ENCODE results near the gene PRKN. TPM values are rescaled to one million over a fixed set of nuclear protein-coding genes. Genes with fewer than 3 reads are reported as not detected.
A peak's percentile ranks its signal among the peaks of the same experiment; 100 is the strongest.

The PRKN gene
- total RNA-seq, 1 donor from 2014 or later = 1.3 TPM

- FAIRE-seq (no peak), DNase-seq (ENCODE audit: low read depth) (peak; percentile 14)
- Histone ChIP-seq H3K36me3 (ENCODE audit: insufficient read depth, low read length) (no peaks in the 10 kb centered on the region), H4K20me1 (ENCODE audit: insufficient read depth, low read length) (no peaks in the 10 kb centered on the region), H3K27me3 (ENCODE audit: insufficient read depth, low read length) (no peaks in the 10 kb centered on the region), H3K27ac (ENCODE audit: low read depth, low read length) (no peak overlapping the region), H3K9me3 (ENCODE audit: insufficient read depth, low read depth, low read length) (no peaks in the 10 kb centered on the region), H3K4me1 (ENCODE audit: insufficient read depth, low read length) (no peaks in the 10 kb centered on the region), H3K4me3 (ENCODE audit: insufficient read depth, low read depth, low read length) (no peak overlapping the region), H3K79me2 (ENCODE audit: insufficient read depth, low read length) (no peaks in the 10 kb centered on the region), H3K4me2 (ENCODE audit: low read length) (peak overlapping the region; percentile 20), H3K9ac (ENCODE audit: low read length) (no peak overlapping the region), H2AFZ (ENCODE audit: low read depth, low read length) (peak overlapping the region; percentile 49)
- Mint-ChIP-seq H3K27me3 (ENCODE audit: low read depth, unreplicated experiment) (no peaks in the 10 kb centered on the region), H3K27ac (ENCODE audit: unreplicated experiment) (no peak overlapping the region), H3K9me3 (ENCODE audit: unreplicated experiment) (peaks cover 2% of the 10 kb centered on the region), H3K4me1 (ENCODE audit: low read depth, unreplicated experiment) (peaks cover 2% of the 10 kb centered on the region), H3K4me3 (ENCODE audit: unreplicated experiment) (no peak overlapping the region), H3K36me3 (ENCODE audit: low read depth, unreplicated experiment) (no peaks in the 10 kb centered on the region)
- no peak for TF ChIP-seq EZH2 (IDR thresholded peaks at IDR 0.05; ENCODE audit: insufficient read depth, low read length)
- TF ChIP-seq CTCF (IDR thresholded peaks at IDR 0.05; ENCODE audit: insufficient read depth, low read depth, low read length) = no peak
Observed at GRCh38 chr6:161575523-161576254, 1151.9 kb downstream of the PRKN start.

GRCh38 chr6:161568885-161569456 lies 1158.6 kb downstream of the PRKN start:
- Mint-ChIP-seq H3K4me3 (ENCODE audit: unreplicated experiment) (no peak overlapping the region), H3K4me1 (ENCODE audit: low read depth, unreplicated experiment) (no peaks in the 10 kb centered on the region), H3K36me3 (ENCODE audit: low read depth, unreplicated experiment) (no peaks in the 10 kb centered on the region), H3K9me3 (ENCODE audit: unreplicated experiment) (peaks cover 2% of the 10 kb centered on the region), H3K27ac (ENCODE audit: unreplicated experiment) (no peak overlapping the region), H3K27me3 (ENCODE audit: low read depth, unreplicated experiment) (no peaks in the 10 kb centered on the region)
- Histone ChIP-seq H3K4me2 (ENCODE audit: low read length) (no peak overlapping the region), H3K27me3 (ENCODE audit: insufficient read depth, low read length) (no peaks in the 10 kb centered on the region), H4K20me1 (ENCODE audit: insufficient read depth, low read length) (no peaks in the 10 kb centered on the region), H3K79me2 (ENCODE audit: insufficient read depth, low read length) (no peaks in the 10 kb centered on the region), H3K4me3 (ENCODE audit: insufficient read depth, low read depth, low read length) (no peak overlapping the region), H3K27ac (ENCODE audit: low read depth, low read length) (no peak overlapping the region), H2AFZ (ENCODE audit: low read depth, low read length) (no peak overlapping the region), H3K9ac (ENCODE audit: low read length) (no peak overlapping the region), H3K4me1 (ENCODE audit: insufficient read depth, low read length) (no peaks in the 10 kb centered on the region), H3K9me3 (ENCODE audit: insufficient read depth, low read depth, low read length) (no peaks in the 10 kb centered on the region), H3K36me3 (ENCODE audit: insufficient read depth, low read length) (no peaks in the 10 kb centered on the region)
- DNase-seq (ENCODE audit: low read depth) = no peak
- no peak for FAIRE-seq
- TF ChIP-seq EZH2 (IDR thresholded peaks at IDR 0.05; ENCODE audit: insufficient read depth, low read length) (no peak), CTCF (IDR thresholded peaks at IDR 0.05; ENCODE audit: insufficient read depth, low read depth, low read length) (no peak)

DNA sequence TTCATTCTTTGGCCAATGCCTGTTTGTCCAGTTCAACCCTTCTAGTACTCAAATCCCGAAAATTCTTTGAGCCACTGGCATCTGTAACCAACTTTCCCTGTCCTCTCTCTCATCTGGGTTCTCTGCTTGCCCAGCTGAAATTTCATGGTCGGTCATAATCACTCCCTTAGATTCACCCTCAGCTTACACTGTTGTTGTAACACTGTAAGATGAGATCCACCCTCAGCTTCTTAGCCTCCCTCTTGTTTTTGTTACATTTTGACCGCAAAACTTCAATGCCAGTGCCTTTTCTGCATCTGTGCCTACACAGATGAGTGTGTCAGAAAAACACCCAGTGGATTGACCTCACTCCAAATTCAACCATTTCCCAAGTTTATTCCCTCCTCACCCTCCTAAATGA lies 1162.6 kb downstream of the PRKN start:
- no peaks in the 10 kb centered on the region for H3K4me1 Mint-ChIP-seq (ENCODE audit: low read depth, unreplicated experiment)
- no peak for FAIRE-seq
- no peak overlapping the region for H3K4me3 ChIP-seq (ENCODE audit: insufficient read depth, low read depth, low read length)
- no peak overlapping the region for H3K27ac ChIP-seq (ENCODE audit: low read depth, low read length)
- DNase-seq (ENCODE audit: low read depth) = no peak
- no peaks in the 10 kb centered on the region for H3K27me3 Mint-ChIP-seq (ENCODE audit: low read depth, unreplicated experiment)
- H3K36me3 ChIP-seq (ENCODE audit: insufficient read depth, low read length) = no peaks in the 10 kb centered on the region
- H3K4me2 ChIP-seq (ENCODE audit: low read length) = no peak overlapping the region
- TF ChIP-seq EZH2 (IDR thresholded peaks at IDR 0.05; ENCODE audit: insufficient read depth, low read length) = no peak
- no peak for TF ChIP-seq CTCF (IDR thresholded peaks at IDR 0.05; ENCODE audit: insufficient read depth, low read depth, low read length)
- H3K36me3 Mint-ChIP-seq (ENCODE audit: low read depth, unreplicated experiment) = no peaks in the 10 kb centered on the region
- no peak overlapping the region for H3K4me3 Mint-ChIP-seq (ENCODE audit: unreplicated experiment)
- no peak overlapping the region for H3K27ac Mint-ChIP-seq (ENCODE audit: unreplicated experiment)
- no peaks in the 10 kb centered on the region for H4K20me1 ChIP-seq (ENCODE audit: insufficient read depth, low read length)
- H2AFZ ChIP-seq (ENCODE audit: low read depth, low read length) = no peak overlapping the region
- H3K4me1 ChIP-seq (ENCODE audit: insufficient read depth, low read length) = no peaks in the 10 kb centered on the region
- H3K27me3 ChIP-seq (ENCODE audit: insufficient read depth, low read length) = no peaks in the 10 kb centered on the region
- no peaks in the 10 kb centered on the region for H3K9me3 ChIP-seq (ENCODE audit: insufficient read depth, low read depth, low read length)
- H3K9me3 Mint-ChIP-seq (ENCODE audit: unreplicated experiment) = no peaks in the 10 kb centered on the region
- no peak overlapping the region for H3K9ac ChIP-seq (ENCODE audit: low read length)
- no peaks in the 10 kb centered on the region for H3K79me2 ChIP-seq (ENCODE audit: insufficient read depth, low read length)
